Keratinocyte (primary cell): Measurements from ENCODE around the gene BBIP1. TPM values are rescaled to one million over a fixed set of nuclear protein-coding genes. Genes with fewer than 3 reads are reported as not detected.

Source experiments
- DNase-seq: peaks from one replicate; pipeline ENCODE4 v3.0.0-alpha.2; 2011; ENCODE audit warnings: low read depth, missing footprints, low spot score
- FAIRE-seq: peaks from 2 replicates; lab custom pipeline; 2011; peaks lifted over from hg19 to GRCh38; lab: Jason Lieb, UNC
- H2AFZ ChIP-seq: 2 replicates; pipeline ENCODE4 v1.6.0; 2012; ENCODE audit warnings: low read length, control low read depth, inconsistent platforms; ENCODE audit not compliant: control insufficient read depth
- H3K27ac ChIP-seq: 2 replicates; pipeline ENCODE4 v1.5.1; 2011; ENCODE audit warnings: low read length; ENCODE audit not compliant: control insufficient read depth, insufficient read depth
- H3K27me3 ChIP-seq: 3 replicates; pipeline ENCODE4 v1.6.0; 2011; ENCODE audit warnings: low read length; ENCODE audit not compliant: control insufficient read depth, insufficient read depth; ENCODE audit errors: extremely low read depth
- H3K36me3 ChIP-seq, 2 experiments: 2 replicates in 1 of 2; 3 replicates in 1 of 2; pipeline ENCODE4 v1.5.1; 2011; ENCODE audit warnings: low read length in 2 of 2, mild to moderate bottlenecking in 1 of 2; ENCODE audit not compliant: control insufficient read depth in 2 of 2, insufficient read depth in 2 of 2; ENCODE audit errors: extremely low read depth in 1 of 2
- H3K4me1 ChIP-seq: 3 replicates; pipeline ENCODE4 v1.5.1; 2011; ENCODE audit warnings: low read length; ENCODE audit not compliant: control insufficient read depth, insufficient read depth; ENCODE audit errors: extremely low read depth
- H3K4me2 ChIP-seq: 3 replicates; pipeline ENCODE4 v1.6.0; 2011; ENCODE audit warnings: low read depth, low read length; ENCODE audit not compliant: control insufficient read depth, insufficient read depth; ENCODE audit errors: extremely low read depth
- H3K4me3 ChIP-seq, 3 experiments: fragments of 200-600 bp in 1 of 3; sonication (generic) in 1 of 3; 2 replicates in 2 of 3; 3 replicates in 1 of 3; pipeline ENCODE4 v1.5.1; 2011 to 2016; ENCODE audit warnings: low read length in 3 of 3, mild to moderate bottlenecking in 3 of 3, control low read depth in 2 of 3, inconsistent platforms in 1 of 3, low read depth in 1 of 3, mixed read lengths in 1 of 3, mixed run types in 1 of 3, moderate library complexity in 1 of 3; ENCODE audit not compliant: control insufficient read depth in 2 of 3, insufficient read depth in 2 of 3; ENCODE audit errors: extremely low read depth in 1 of 3
- H3K79me2 ChIP-seq: 2 replicates; pipeline ENCODE4 v1.6.0; 2012; ENCODE audit warnings: low read length; ENCODE audit not compliant: control insufficient read depth, insufficient read depth
- H3K9ac ChIP-seq: 3 replicates; pipeline ENCODE4 v1.6.0; 2011; ENCODE audit warnings: low read length; ENCODE audit not compliant: control insufficient read depth, insufficient read depth; ENCODE audit errors: extremely low read depth
- H3K9me1 ChIP-seq: 3 replicates; pipeline ENCODE4 v1.6.0; 2011; ENCODE audit warnings: low read length; ENCODE audit not compliant: control insufficient read depth, insufficient read depth; ENCODE audit errors: extremely low read depth
- H3K9me3 ChIP-seq: 2 replicates; pipeline ENCODE4 v1.5.1; 2012; ENCODE audit warnings: low read depth, low read length; ENCODE audit not compliant: control insufficient read depth
- H4K20me1 ChIP-seq: 3 replicates; pipeline ENCODE4 v1.6.0; 2011; ENCODE audit warnings: low read length; ENCODE audit not compliant: control insufficient read depth, insufficient read depth; ENCODE audit errors: extremely low read depth
- EZH2 ChIP-seq: IDR thresholded peaks from one replicate; pipeline ENCODE4 v1.6.1; 2012; ENCODE audit warnings: inconsistent platforms, mild to moderate bottlenecking, low read length, moderate library complexity
- dilution Hi-C: fragments of 300-500 bp; cut with MboI; formaldehyde crosslinking; loops from one replicate; pipeline ENCODE4 v1.7.0; 2020; ENCODE audit warnings: low sequenced_read_pairs; ENCODE audit not compliant: extremely low pct_ligation_motif_present
- polyA plus RNA-seq, 5 experiments: library from polyadenylated mRNA; depleted of rRNA in 3 of 5; stranded (reverse) in 3 of 5; stranded (forward) in 1 of 5; unstranded in 1 of 5; fragments of >200 nt; gene quantifications; 1 replicate in 1 of 5; 2 replicates in 3 of 5; 3 replicates in 1 of 5; pipeline versions ENCODE4 v1.2.1 to v1.2.3, GENCODE V29; 2011 to 2012; ENCODE audit warnings: missing spikeins in 2 of 5, low read depth in 1 of 5, low replicate concordance in 1 of 5
- TF ChIP-seq, protein P1 (sequence below), 3 experiments: IDR thresholded peaks in 1 of 3; conservative IDR thresholded peaks in 1 of 3; optimal IDR thresholded peaks in 1 of 3; 2 replicates in 2 of 3; 3 replicates in 1 of 3; pipeline versions ENCODE3 to v1.5.1; 2011; ENCODE audit warnings: low read length in 3 of 3, mild to moderate bottlenecking in 3 of 3, moderate library complexity in 2 of 3, control low read depth in 1 of 3, inconsistent platforms in 1 of 3; ENCODE audit not compliant: insufficient read depth in 2 of 3; ENCODE audit errors: extremely low read depth in 1 of 3

Gene BBIP1
- polyA plus RNA-seq, 1 donor (not counting 4 experiments of a cell fraction or from before 2014, with no cell fraction given): 30.4 TPM

DNA sequence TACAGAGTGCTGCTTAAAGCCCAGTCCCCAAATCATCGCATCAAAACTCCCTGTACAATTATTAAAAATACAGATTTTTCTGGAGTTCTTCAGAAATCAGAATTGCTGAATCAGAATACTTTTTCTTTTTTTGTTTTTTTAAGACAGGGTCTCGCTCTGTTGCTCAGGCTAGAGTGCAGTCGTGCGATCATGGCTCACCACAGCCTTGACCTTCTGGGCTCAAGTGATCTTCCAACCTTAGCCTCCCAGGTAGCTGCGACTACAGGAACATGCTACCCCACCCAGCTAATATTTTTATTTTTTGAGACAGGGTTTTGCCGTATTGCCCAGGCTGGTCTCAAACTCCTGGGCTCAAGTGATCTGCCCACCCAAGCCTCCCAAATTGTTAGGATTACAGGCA is 3.9 kb downstream of the BBIP1 start:
- Histone ChIP-seq H3K4me2 (no peak overlapping the region), H3K27ac (no peak overlapping the region), H4K20me1 (no peaks in the 10 kb centered on the region), H3K4me3 (no peak overlapping the region), H3K36me3 (peaks cover 0 to 2% of the 10 kb centered on the region in 2 experiments), H3K9me1 (no peaks in the 10 kb centered on the region), H2AFZ (no peak overlapping the region), H3K4me1 (peaks cover 12% of the 10 kb centered on the region), H3K9ac (no peak overlapping the region), H3K79me2 (peaks cover 2% of the 10 kb centered on the region), H3K27me3 (no peaks in the 10 kb centered on the region), H3K9me3 (no peaks in the 10 kb centered on the region)
- DNase-seq: no peak
- dilution Hi-C loops: no loop called here
- no peak for FAIRE-seq
- no peak for TF ChIP-seq EZH2
- TF ChIP-seq, protein P1, sequence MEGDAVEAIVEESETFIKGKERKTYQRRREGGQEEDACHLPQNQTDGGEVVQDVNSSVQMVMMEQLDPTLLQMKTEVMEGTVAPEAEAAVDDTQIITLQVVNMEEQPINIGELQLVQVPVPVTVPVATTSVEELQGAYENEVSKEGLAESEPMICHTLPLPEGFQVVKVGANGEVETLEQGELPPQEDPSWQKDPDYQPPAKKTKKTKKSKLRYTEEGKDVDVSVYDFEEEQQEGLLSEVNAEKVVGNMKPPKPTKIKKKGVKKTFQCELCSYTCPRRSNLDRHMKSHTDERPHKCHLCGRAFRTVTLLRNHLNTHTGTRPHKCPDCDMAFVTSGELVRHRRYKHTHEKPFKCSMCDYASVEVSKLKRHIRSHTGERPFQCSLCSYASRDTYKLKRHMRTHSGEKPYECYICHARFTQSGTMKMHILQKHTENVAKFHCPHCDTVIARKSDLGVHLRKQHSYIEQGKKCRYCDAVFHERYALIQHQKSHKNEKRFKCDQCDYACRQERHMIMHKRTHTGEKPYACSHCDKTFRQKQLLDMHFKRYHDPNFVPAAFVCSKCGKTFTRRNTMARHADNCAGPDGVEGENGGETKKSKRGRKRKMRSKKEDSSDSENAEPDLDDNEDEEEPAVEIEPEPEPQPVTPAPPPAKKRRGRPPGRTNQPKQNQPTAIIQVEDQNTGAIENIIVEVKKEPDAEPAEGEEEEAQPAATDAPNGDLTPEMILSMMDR (optimal IDR thresholded peaks at IDR 0.05 in 1 of 3, IDR thresholded peaks at IDR 0.05 in 1 of 3, conservative IDR thresholded peaks at IDR 0.05 in 1 of 3; ENCODE audit: extremely low read depth in 1 of 3, insufficient read depth in 2 of 3, low read length in 3 of 3): no peak

DNA sequence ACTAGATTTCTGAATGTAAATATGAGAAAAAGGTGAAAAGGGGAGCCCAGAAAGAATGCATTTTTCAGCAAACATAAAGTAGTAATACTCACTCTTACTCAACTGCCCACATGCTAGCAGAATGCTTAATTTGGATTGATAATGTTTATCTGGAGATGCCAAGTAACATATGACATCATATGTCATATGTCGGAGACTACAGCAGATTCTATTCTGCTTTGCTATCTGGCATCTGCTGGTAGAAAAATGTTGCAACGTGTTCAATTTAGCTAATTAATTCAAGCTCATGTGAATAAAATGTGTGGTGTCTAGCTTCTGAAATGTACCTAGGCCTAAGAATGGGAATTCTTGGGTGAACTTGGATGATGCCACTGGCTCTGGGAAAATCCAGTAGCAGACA is 4.5 kb downstream of the BBIP1 start:
- H3K27me3 ChIP-seq: no peaks in the 10 kb centered on the region
- H3K36me3 ChIP-seq: peaks cover 0 to 2% of the 10 kb centered on the region in 2 experiments
- dilution Hi-C loops: no loop called here
- no peak for DNase-seq
- FAIRE-seq: no peak
- no peak overlapping the region for H2AFZ ChIP-seq
- no peak overlapping the region for H3K4me3 ChIP-seq
- H3K4me1 ChIP-seq: peaks cover 12% of the 10 kb centered on the region
- H4K20me1 ChIP-seq: no peaks in the 10 kb centered on the region
- TF ChIP-seq, protein P1 (optimal IDR thresholded peaks at IDR 0.05 in 1 of 3, IDR thresholded peaks at IDR 0.05 in 1 of 3, conservative IDR thresholded peaks at IDR 0.05 in 1 of 3; ENCODE audit: extremely low read depth in 1 of 3, insufficient read depth in 2 of 3, low read length in 3 of 3): no peak
- TF ChIP-seq EZH2: no peak
- H3K27ac ChIP-seq: no peak overlapping the region
- no peaks in the 10 kb centered on the region for H3K9me3 ChIP-seq
- no peaks in the 10 kb centered on the region for H3K79me2 ChIP-seq
- H3K9ac ChIP-seq: no peak overlapping the region
- H3K9me1 ChIP-seq: no peaks in the 10 kb centered on the region
- H3K4me2 ChIP-seq: no peak overlapping the region
